NCI-H2196 (cell line): ENCODE data around the gene TCP11X1.
"Not testable (repeated sequence)": the region's sequence is repeated elsewhere in the genome, so short reads cannot be mapped to it uniquely, and the experiment has no call there.

ENCODE experiments used
- DNase-seq: peaks from one replicate; lab custom pipeline; 2025; ENCODE audit not compliant: unreplicated experiment; lab: John Stamatoyannopoulos, UW

Gene TCP11X1

DNA sequence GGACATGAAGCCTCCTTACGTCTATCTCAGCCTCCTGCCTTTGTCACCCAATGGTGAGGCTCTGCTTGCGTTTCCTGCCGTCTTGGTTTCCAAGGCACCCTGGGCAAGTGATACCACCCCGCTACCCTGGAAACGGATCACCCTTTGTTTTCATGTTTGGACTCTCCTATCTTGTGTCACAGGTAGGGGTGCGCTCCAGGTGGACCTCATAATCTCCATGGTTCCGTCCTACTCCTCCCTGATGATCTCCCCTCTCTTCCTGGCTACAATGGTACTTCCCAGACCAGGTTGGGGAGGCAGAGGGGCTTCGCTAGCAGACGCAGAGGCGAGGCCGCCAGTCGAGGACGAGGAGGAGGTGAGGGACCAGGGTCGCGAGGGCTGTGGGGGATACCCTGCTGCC is at the start of gene TCP11X1:
Gene TCP11X1, plus strand, starts transcription at position 316 of the 400 bp plus-strand sequence.
- DNase-seq, result not testable (repeated sequence)

DNA sequence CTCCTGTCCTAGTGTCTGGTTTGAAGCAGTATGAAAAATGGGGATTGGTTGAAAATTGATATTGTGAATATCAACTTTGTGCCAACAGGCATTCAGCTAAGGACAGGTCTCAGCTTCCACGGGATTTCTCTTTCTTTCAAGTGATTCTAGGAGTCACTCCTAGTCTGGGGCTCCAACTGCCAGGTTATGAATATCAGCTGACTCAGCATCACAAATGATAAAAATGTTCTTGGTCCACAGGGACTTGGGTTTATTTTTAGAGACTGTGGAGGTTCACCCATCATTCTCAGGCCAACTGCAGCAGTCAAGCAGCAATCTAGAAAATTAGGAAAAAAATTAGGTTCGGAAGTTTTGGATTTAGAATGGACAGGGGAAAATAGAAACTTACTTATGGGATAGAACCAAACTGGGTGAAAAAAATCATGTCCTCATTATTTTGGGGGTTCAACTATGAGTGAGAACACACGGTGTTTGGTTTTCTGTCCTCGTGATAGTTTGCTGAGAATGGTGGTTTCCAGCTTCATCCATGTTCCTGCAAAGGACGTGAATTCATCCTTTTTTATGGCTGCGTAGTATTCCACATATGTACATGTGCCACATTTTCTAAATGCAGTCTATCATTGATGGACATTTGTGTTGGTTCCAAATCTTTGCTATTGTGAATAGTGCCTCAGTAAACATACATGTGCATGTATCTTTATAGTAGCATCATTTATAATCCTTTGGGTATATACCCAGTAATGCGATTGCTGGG is 29.0 kb upstream of the TCP11X1 start:
- DNase-seq, result no peak

- DNase-seq, result not testable (repeated sequence)
These were observed 7.2 kb upstream of the TCP11X1 start for GRCh38 chrX:102207940-102208339.

DNA sequence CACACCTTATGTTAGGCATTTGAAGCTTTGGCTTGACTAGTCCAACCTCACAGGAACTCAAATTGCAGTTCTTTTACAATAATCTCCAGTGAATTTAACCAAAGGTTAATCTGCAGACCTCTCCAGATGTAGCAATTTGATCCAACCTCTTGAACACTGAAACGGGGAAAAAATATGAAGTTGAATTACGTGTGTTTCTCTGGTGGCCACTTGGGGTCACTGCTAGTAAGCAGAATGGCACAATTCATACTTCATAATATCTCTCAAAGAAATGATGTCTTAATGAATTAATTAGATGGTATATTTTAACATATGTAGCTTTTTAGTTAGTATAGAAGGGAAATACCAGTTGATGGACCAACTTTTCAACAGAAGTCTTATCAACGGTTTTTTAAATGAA is 1.4 kb downstream of the TCP11X1 start:
- DNase-seq, result not testable (repeated sequence)

- not testable (repeated sequence) for DNase-seq
These were observed 20.6 kb downstream of the TCP11X1 start for GRCh38 chrX:102235678-102236077.

GRCh38 chrX:102240265-102240664 is 25.2 kb downstream of the TCP11X1 start:
- DNase-seq, result not testable (repeated sequence)

- not testable (repeated sequence) for DNase-seq
These were observed 31.8 kb downstream of the TCP11X1 start, which contains the start of gene NXF2 for GRCh38 chrX:102246893-102247292. Gene NXF2 (plus strand): TSS chrX:102247167. CDS start chrX:102307079, 59,912 bp downstream.

DNA sequence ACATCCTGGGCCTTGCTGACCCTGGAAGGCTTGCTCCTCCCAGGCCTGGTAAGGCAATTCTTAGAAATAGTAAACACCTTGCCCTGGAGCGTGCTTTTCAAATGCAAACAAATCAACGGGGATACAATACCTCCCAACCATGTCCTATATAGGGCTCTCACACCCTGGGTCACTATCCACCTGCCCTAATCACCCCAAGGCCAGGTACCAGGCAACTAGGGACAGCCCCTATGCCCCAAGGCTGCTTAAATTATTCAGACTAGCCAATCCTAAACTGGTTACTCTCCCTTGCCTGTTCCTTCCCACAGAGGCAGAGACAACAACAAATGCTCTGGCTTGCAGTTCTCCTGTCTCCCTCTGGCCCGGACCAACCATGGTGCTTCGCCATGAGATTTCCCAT is 57.1 kb downstream of the TCP11X1 start:
- not testable (repeated sequence) for DNase-seq
